ENCODE measurements around the gene RPA4.

- no peak for TF ChIP-seq EZH2phosphoT487 (IDR thresholded peaks at IDR 0.05; ENCODE audit: insufficient read depth, low read depth)
- TF ChIP-seq EZH2 (IDR thresholded peaks at IDR 0.05; ENCODE audit: insufficient read depth, poor library complexity, severe bottlenecking): no peak
These were observed 45.9 kb upstream of the RPA4 start for GRCh38 chrX:96837808-96838207.
